ENCODE measurements around the gene LAYN. TPM values are rescaled to one million over a fixed set of nuclear protein-coding genes. Genes with fewer than 3 reads are reported as not detected.

LAYN gene
- total RNA-seq, 1 experiment from 2014 or later: 3.7 TPM

- no peaks in the 10 kb centered on the region for H3K27me3 Mint-ChIP-seq (ENCODE audit: low read depth)
- H3K36me3 Mint-ChIP-seq: no peaks in the 10 kb centered on the region
- peaks cover 1% of the 10 kb centered on the region for H3K4me1 Mint-ChIP-seq
- H3K4me3 Mint-ChIP-seq: no peak overlapping the region
- no peak overlapping the region for H3K27ac Mint-ChIP-seq
- ChIA-PET CTCF (no interaction called here), POLR2A (no interaction called here)
- no peaks in the 10 kb centered on the region for H3K9me3 Mint-ChIP-seq
- DNase-seq (ENCODE audit: low spot score): no peak
- TF ChIP-seq TEAD1 (CRISPR knock-in tag; IDR thresholded peaks at IDR 0.05) (no peak), NR1H2 (CRISPR knock-in tag; IDR thresholded peaks at IDR 0.05) (no peak)
- ATAC-seq: no peak
Observed at GRCh38 chr11:111575740-111576139, 35.2 kb downstream of the LAYN start.

DNA sequence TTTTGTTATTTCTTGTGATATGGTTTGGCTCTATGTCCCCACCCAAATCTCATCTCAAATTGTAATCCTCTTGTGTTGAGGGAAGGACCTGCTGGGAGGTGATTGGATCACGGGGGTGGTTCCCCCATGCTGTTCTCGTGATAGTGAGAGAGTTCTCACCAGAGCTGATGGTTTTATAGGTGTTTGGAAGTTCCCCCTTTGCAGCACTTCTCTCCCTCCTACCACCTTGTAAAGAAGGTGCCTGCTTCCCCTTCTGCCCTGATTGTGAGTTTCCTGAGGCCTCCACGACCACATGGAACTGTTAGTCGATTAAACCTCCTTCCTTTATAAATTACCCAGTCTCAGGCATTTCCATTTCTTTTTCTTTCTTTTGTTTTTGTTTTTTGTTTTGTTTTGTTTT, 37.3 kb downstream of the LAYN start:
- no peak for ATAC-seq
- Mint-ChIP-seq H3K36me3 (no peaks in the 10 kb centered on the region), H3K9me3 (no peaks in the 10 kb centered on the region), H3K27ac (no peak overlapping the region), H3K4me3 (no peak overlapping the region), H3K4me1 (peaks cover 5% of the 10 kb centered on the region), H3K27me3 (ENCODE audit: low read depth) (no peaks in the 10 kb centered on the region)
- DNase-seq (ENCODE audit: low spot score): no peak
- no peak for TF ChIP-seq NFE2L1 (CRISPR knock-in tag; IDR thresholded peaks at IDR 0.05)
- no peak for TF ChIP-seq TP53 (CRISPR knock-in tag; IDR thresholded peaks at IDR 0.05)
- no peak for TF ChIP-seq TEAD4 (CRISPR knock-in tag; IDR thresholded peaks at IDR 0.05)
- TF ChIP-seq CREM (CRISPR knock-in tag; IDR thresholded peaks at IDR 0.05): no peak
- TF ChIP-seq, protein P1, sequence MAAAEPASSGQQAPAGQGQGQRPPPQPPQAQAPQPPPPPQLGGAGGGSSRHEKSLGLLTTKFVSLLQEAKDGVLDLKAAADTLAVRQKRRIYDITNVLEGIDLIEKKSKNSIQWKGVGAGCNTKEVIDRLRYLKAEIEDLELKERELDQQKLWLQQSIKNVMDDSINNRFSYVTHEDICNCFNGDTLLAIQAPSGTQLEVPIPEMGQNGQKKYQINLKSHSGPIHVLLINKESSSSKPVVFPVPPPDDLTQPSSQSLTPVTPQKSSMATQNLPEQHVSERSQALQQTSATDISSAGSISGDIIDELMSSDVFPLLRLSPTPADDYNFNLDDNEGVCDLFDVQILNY (CRISPR knock-in tag; IDR thresholded peaks at IDR 0.05): no peak
- TF ChIP-seq PRRX2 (CRISPR knock-in tag; IDR thresholded peaks at IDR 0.05): no peak
- TF ChIP-seq MYBL2 (CRISPR knock-in tag; IDR thresholded peaks at IDR 0.05): no peak
- TF ChIP-seq SMAD3 (CRISPR knock-in tag; IDR thresholded peaks at IDR 0.05; ENCODE audit: borderline replicate concordance): no peak
- no peak for TF ChIP-seq ATF6 (CRISPR knock-in tag; IDR thresholded peaks at IDR 0.05)
- TF ChIP-seq, protein P2, sequence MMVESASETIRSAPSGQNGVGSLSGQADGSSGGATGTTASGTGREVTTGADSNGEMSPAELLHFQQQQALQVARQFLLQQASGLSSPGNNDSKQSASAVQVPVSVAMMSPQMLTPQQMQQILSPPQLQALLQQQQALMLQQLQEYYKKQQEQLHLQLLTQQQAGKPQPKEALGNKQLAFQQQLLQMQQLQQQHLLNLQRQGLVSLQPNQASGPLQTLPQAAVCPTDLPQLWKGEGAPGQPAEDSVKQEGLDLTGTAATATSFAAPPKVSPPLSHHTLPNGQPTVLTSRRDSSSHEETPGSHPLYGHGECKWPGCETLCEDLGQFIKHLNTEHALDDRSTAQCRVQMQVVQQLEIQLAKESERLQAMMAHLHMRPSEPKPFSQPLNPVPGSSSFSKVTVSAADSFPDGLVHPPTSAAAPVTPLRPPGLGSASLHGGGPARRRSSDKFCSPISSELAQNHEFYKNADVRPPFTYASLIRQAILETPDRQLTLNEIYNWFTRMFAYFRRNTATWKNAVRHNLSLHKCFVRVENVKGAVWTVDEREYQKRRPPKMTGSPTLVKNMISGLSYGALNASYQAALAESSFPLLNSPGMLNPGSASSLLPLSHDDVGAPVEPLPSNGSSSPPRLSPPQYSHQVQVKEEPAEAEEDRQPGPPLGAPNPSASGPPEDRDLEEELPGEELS (CRISPR knock-in tag; IDR thresholded peaks at IDR 0.05): no peak
- no peak for TF ChIP-seq ZNF232 (CRISPR knock-in tag; IDR thresholded peaks at IDR 0.05)
- TF ChIP-seq ATF1 (CRISPR knock-in tag; IDR thresholded peaks at IDR 0.05): no peak
- no peak for TF ChIP-seq E2F1 (CRISPR knock-in tag; IDR thresholded peaks at IDR 0.05)
- no peak for TF ChIP-seq ZNF138 (CRISPR knock-in tag; conservative IDR thresholded peaks at IDR 0.05)
- CTCF ChIA-PET: no interaction called here
- POLR2A ChIA-PET: no interaction called here

DNA sequence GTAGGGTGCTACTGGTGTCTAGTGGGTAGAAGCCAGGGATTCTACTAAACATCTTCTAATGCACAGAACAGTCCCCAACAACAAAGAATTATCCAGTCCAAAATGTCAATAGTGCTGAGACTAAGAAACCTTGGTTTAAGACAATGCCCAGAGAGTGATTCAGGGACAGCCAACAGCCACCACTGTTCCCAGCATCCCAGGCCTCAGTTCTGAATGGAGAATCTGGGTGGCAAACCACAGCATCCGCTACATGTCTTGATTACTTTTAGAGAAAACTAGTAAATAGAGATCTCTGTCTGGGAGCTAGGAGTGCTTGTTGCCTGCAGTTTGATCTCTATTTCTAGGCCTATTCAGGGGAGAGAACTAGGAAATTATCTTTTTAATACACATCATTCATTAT, 40.8 kb downstream of the LAYN start:
- Mint-ChIP-seq H3K9me3 (no peaks in the 10 kb centered on the region), H3K27ac (no peak overlapping the region), H3K4me3 (no peak overlapping the region), H3K36me3 (no peaks in the 10 kb centered on the region), H3K4me1 (peaks cover 11% of the 10 kb centered on the region), H3K27me3 (ENCODE audit: low read depth) (no peaks in the 10 kb centered on the region; the same call in 1 of the 2 replicates)
- DNase-seq (ENCODE audit: low spot score) (no peak), ATAC-seq (no peak)
- POLR2A ChIA-PET: no interaction called here
- CTCF ChIA-PET: no interaction called here
- TF ChIP-seq, protein P3, sequence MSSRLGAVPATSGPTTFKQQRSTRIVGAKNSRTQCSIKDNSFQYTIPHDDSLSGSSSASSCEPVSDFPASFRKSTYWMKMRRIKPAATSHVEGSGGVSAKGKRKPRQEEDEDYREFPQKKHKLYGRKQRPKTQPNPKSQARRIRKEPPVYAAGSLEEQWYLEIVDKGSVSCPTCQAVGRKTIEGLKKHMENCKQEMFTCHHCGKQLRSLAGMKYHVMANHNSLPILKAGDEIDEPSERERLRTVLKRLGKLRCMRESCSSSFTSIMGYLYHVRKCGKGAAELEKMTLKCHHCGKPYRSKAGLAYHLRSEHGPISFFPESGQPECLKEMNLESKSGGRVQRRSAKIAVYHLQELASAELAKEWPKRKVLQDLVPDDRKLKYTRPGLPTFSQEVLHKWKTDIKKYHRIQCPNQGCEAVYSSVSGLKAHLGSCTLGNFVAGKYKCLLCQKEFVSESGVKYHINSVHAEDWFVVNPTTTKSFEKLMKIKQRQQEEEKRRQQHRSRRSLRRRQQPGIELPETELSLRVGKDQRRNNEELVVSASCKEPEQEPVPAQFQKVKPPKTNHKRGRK (CRISPR knock-in tag; IDR thresholded peaks at IDR 0.05; ENCODE audit: borderline replicate concordance): no peak
- TF ChIP-seq RORB (CRISPR knock-in tag; IDR thresholded peaks at IDR 0.05) (no peak), NR1H2 (CRISPR knock-in tag; IDR thresholded peaks at IDR 0.05) (no peak), ZNF416 (CRISPR knock-in tag; IDR thresholded peaks at IDR 0.05) (no peak), ZNF263 (CRISPR knock-in tag; IDR thresholded peaks at IDR 0.05; ENCODE audit: low read depth) (no peak), ZNF138 (CRISPR knock-in tag; conservative IDR thresholded peaks at IDR 0.05) (no peak)
- TF ChIP-seq, protein P4, sequence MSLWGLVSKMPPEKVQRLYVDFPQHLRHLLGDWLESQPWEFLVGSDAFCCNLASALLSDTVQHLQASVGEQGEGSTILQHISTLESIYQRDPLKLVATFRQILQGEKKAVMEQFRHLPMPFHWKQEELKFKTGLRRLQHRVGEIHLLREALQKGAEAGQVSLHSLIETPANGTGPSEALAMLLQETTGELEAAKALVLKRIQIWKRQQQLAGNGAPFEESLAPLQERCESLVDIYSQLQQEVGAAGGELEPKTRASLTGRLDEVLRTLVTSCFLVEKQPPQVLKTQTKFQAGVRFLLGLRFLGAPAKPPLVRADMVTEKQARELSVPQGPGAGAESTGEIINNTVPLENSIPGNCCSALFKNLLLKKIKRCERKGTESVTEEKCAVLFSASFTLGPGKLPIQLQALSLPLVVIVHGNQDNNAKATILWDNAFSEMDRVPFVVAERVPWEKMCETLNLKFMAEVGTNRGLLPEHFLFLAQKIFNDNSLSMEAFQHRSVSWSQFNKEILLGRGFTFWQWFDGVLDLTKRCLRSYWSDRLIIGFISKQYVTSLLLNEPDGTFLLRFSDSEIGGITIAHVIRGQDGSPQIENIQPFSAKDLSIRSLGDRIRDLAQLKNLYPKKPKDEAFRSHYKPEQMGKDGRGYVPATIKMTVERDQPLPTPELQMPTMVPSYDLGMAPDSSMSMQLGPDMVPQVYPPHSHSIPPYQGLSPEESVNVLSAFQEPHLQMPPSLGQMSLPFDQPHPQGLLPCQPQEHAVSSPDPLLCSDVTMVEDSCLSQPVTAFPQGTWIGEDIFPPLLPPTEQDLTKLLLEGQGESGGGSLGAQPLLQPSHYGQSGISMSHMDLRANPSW (CRISPR knock-in tag; conservative IDR thresholded peaks at IDR 0.05; ENCODE audit: low read depth): no peak
- TF ChIP-seq, protein P1 (CRISPR knock-in tag; IDR thresholded peaks at IDR 0.05): no peak
